ENCODE results near the gene KRTAP5-9. TPM values are rescaled to one million over a fixed set of nuclear protein-coding genes. Genes with fewer than 3 reads are reported as not detected.
"Not testable (repeated sequence)": the region's sequence is repeated elsewhere in the genome, so short reads cannot be mapped to it uniquely, and the experiment has no call there.

Gene KRTAP5-9
- total RNA-seq, 2 experiments from 2014 or later, result 0.19 to 0.35 TPM

GRCh38 chr11:71519546-71519945 lies 28.7 kb upstream of the KRTAP5-9 start:
- Mint-ChIP-seq H3K4me1 (no peaks in the 10 kb centered on the region), H3K27me3 (no peaks in the 10 kb centered on the region), H3K27ac (no peak overlapping the region), H3K9me3 (peaks cover 6% of the 10 kb centered on the region), H3K36me3 (ENCODE audit: low read depth) (no peaks in the 10 kb centered on the region), H3K4me3 (no peak overlapping the region)
- DNase-seq, result no peak
- ChIA-PET CTCF (no interaction called here), POLR2A (no interaction called here)

- H3K27me3 Mint-ChIP-seq, result peaks cover 2% of the 10 kb centered on the region
- ChIA-PET CTCF (no interaction called here), POLR2A (no interaction called here)
- no peaks in the 10 kb centered on the region for H3K9me3 Mint-ChIP-seq
- no peak overlapping the region for H3K4me3 Mint-ChIP-seq
- DNase-seq, result no peak
- no peaks in the 10 kb centered on the region for H3K36me3 Mint-ChIP-seq (ENCODE audit: low read depth)
- H3K27ac Mint-ChIP-seq, result no peak overlapping the region
- H3K4me1 Mint-ChIP-seq, result no peaks in the 10 kb centered on the region
Measured at GRCh38 chr11:71525188-71525937, 22.9 kb upstream of the KRTAP5-9 start.

- Mint-ChIP-seq H3K27me3 (peaks cover 2% of the 10 kb centered on the region), H3K4me1 (no peaks in the 10 kb centered on the region), H3K4me3 (no peak overlapping the region), H3K9me3 (no peaks in the 10 kb centered on the region), H3K36me3 (ENCODE audit: low read depth) (no peaks in the 10 kb centered on the region), H3K27ac (no peak overlapping the region)
- CTCF ChIA-PET, result no interaction called here
- POLR2A ChIA-PET, result no interaction called here
- no peak for DNase-seq
Measured at GRCh38 chr11:71525938-71526495, 22.2 kb upstream of the KRTAP5-9 start.

DNA sequence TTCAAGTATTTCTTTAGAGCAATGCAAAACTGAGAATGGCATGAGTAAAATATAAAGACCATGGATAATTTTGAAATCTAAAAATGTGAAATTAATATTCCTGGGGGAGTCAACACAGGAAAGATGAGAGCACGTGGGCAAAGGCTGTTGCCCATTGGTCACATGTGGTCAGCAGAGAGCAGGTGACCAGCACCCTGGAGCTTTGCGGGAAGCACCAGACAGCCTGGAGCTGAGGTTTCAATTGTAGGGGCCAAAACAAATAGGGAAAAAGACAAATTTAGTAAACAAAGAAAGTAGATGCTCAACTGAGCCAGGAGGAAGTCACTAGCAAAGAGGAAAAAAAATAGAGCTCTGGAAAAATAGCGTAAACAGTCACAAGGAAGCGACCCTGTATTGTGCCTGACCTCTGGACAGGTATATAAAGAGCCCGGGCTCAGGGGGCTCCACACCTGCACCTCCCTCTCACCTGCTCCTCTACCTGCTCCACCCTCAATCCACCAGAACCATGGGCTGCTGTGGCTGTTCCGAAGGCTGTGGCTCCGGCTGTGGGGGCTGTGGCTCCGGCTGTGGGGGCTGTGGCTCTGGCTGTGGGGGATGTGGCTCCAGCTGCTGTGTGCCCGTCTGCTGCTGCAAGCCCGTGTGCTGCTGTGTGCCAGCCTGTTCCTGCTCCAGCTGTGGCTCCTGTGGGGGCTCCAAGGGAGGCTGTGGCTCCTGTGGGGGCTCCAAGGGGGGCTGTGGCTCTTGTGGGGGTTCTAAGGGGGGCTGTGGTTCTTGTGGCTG lies 21.2 kb upstream of the KRTAP5-9 start, which contains the start of gene KRTAP5-7:
Gene KRTAP5-7 (plus strand): TSS at position 472 of the 780 bp plus-strand sequence. CDS start 34 bp downstream, at position 506.
- H3K27ac Mint-ChIP-seq; POLR2A ChIA-PET; H3K27me3 Mint-ChIP-seq; H3K4me3 Mint-ChIP-seq; H3K4me1 Mint-ChIP-seq; CTCF ChIA-PET; DNase-seq; H3K9me3 Mint-ChIP-seq; H3K36me3 Mint-ChIP-seq (ENCODE audit: low read depth): not testable (repeated sequence)

- peaks cover 2% of the 10 kb centered on the region for H3K27me3 Mint-ChIP-seq
- H3K9me3 Mint-ChIP-seq, result no peaks in the 10 kb centered on the region
- H3K4me1 Mint-ChIP-seq, result no peaks in the 10 kb centered on the region
- POLR2A ChIA-PET, result no interaction called here
- DNase-seq, result no peak
- CTCF ChIA-PET, result interaction anchor here (1.4 kb wide), 1 partner anchor 20 kb away, joined by 3 read pairs; no protein-coding TSS in a partner anchor
- H3K36me3 Mint-ChIP-seq (ENCODE audit: low read depth), result no peaks in the 10 kb centered on the region
- no peak overlapping the region for H3K4me3 Mint-ChIP-seq
- no peak overlapping the region for H3K27ac Mint-ChIP-seq
Measured at GRCh38 chr11:71527576-71528210, 20.5 kb upstream of the KRTAP5-9 start.

DNA sequence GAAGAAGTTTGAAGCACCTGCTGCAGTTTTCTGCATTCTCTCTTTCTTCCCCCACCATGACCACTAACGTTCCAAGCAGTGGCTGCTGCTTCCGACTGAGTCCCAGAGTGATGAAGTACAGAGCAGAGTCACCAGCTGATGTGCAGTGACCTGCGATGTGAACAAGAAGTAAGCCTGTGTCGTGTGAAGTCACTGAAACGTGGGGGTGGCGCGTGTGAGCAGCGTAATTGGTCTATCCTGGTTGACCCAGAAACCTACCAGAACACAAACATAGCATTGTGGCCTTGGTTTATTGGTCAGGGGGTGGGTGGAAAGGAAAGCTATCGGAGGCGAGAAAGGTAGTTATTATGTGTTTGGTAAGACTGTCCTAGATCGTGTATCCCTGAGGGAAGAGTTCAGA lies 17.6 kb upstream of the KRTAP5-9 start:
- ChIA-PET POLR2A (no interaction called here), CTCF (no interaction called here)
- no peaks in the 10 kb centered on the region for H3K36me3 Mint-ChIP-seq (ENCODE audit: low read depth)
- no peak for DNase-seq
- H3K27me3 Mint-ChIP-seq, result peaks cover 2% of the 10 kb centered on the region
- H3K4me1 Mint-ChIP-seq, result no peaks in the 10 kb centered on the region
- H3K4me3 Mint-ChIP-seq, result no peak overlapping the region
- H3K27ac Mint-ChIP-seq, result no peak overlapping the region
- no peaks in the 10 kb centered on the region for H3K9me3 Mint-ChIP-seq

DNA sequence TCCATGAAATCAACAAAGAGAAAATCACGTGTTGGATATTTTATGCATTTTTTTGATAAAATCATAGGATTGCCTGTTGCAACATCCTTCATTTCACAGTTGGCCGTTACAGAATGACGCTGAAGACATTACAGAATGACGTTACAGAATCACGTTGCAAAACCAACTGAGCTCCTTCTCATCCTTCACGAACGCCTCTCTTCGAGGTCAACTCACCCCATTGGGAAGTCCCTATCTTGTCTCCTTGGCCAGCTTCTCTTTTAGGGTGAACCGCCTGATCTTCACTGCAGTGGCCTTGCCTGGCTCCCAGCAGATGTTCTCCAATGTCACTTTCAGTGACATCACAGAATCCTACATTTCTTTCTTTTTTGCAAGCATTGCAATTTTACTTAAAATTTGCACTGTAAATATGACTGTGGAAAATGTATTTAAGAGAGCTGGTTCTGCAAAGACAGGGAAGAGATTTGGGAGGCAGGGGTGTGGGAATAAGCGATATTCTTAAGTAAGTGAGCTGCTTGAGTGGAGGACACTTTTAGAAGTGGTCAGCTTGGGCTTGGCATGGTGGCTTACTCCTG lies 16.1 kb upstream of the KRTAP5-9 start:
- H3K27ac Mint-ChIP-seq, result no peak overlapping the region
- no peak overlapping the region for H3K4me3 Mint-ChIP-seq
- no peaks in the 10 kb centered on the region for H3K9me3 Mint-ChIP-seq
- ChIA-PET CTCF (no interaction called here), POLR2A (no interaction called here)
- H3K4me1 Mint-ChIP-seq, result no peaks in the 10 kb centered on the region
- no peak for DNase-seq
- H3K36me3 Mint-ChIP-seq (ENCODE audit: low read depth), result no peaks in the 10 kb centered on the region
- H3K27me3 Mint-ChIP-seq, result no peaks in the 10 kb centered on the region

- H3K4me3 Mint-ChIP-seq; DNase-seq; H3K4me1 Mint-ChIP-seq; H3K27ac Mint-ChIP-seq; POLR2A ChIA-PET; H3K27me3 Mint-ChIP-seq; H3K36me3 Mint-ChIP-seq (ENCODE audit: low read depth); H3K9me3 Mint-ChIP-seq; CTCF ChIA-PET: not testable (repeated sequence)
Measured at GRCh38 chr11:71534711-71535608, 13.3 kb upstream of the KRTAP5-9 start.

- peaks cover 3% of the 10 kb centered on the region for H3K9me3 Mint-ChIP-seq
- no peak overlapping the region for H3K27ac Mint-ChIP-seq
- POLR2A ChIA-PET, result no interaction called here
- H3K36me3 Mint-ChIP-seq (ENCODE audit: low read depth), result no peaks in the 10 kb centered on the region
- H3K27me3 Mint-ChIP-seq, result no peaks in the 10 kb centered on the region
- DNase-seq, result no peak
- CTCF ChIA-PET, result no interaction called here
- H3K4me1 Mint-ChIP-seq, result no peaks in the 10 kb centered on the region
- no peak overlapping the region for H3K4me3 Mint-ChIP-seq
Measured at GRCh38 chr11:71535825-71536224, 12.4 kb upstream of the KRTAP5-9 start.

DNA sequence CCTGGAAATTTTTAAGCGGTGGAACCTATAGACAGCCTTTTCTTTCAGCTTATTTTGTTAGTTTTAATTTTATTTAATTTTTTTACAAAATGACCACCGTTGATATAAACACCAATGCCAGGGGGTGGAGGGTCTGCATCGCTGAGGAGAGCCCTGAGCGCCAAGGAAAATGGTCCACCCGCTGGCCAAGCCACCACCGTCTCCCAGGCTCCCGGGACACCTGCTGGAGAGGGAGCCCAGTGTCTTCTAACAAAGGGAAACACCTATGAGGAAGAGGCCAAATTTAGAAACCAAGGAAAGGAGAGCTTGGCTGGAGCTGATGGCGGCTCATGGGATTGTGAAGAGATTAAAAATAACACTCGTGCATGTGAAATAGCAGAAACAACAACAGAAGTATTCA lies 10.7 kb upstream of the KRTAP5-9 start:
- Mint-ChIP-seq H3K4me1 (no peaks in the 10 kb centered on the region), H3K36me3 (ENCODE audit: low read depth) (no peaks in the 10 kb centered on the region), H3K27ac (no peak overlapping the region), H3K27me3 (no peaks in the 10 kb centered on the region), H3K4me3 (no peak overlapping the region), H3K9me3 (peaks cover 10% of the 10 kb centered on the region)
- ChIA-PET CTCF (no interaction called here), POLR2A (no interaction called here)
- DNase-seq, result no peak

DNA sequence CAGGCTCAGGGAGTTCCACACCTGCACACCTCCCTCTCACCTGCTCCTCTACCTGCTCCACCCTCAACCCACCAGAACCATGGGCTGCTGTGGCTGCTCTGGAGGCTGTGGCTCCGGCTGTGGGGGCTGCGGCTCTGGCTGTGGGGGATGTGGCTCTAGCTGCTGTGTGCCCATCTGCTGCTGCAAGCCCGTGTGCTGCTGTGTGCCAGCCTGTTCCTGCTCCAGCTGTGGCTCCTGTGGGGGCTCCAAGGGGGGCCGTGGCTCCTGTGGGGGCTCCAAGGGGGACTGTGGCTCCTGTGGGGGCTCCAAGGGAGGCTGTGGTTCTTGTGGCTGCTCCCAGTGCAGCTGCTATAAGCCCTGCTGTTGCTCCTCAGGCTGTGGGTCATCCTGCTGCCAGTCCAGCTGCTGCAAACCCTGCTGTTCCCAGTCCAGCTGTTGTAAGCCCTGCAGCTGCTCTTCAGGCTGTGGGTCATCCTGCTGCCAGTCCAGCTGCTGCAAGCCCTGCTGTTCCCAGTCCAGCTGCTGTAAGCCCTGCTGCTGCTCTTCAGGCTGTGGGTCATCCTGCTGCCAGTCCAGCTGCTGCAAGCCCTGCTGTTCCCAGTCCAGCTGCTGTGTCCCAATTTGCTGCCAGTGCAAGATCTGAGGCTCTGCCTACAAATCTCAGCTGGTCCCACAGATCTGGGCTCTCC lies 10.1 kb upstream of the KRTAP5-9 start, which contains the start of gene KRTAP5-8:
Gene KRTAP5-8 (plus strand): TSS at position 49 of the 689 bp plus-strand sequence. CDS start 31 bp downstream, at position 80.
- H3K4me3 Mint-ChIP-seq; H3K4me1 Mint-ChIP-seq; CTCF ChIA-PET; H3K36me3 Mint-ChIP-seq (ENCODE audit: low read depth); DNase-seq; H3K27ac Mint-ChIP-seq; H3K27me3 Mint-ChIP-seq; POLR2A ChIA-PET; H3K9me3 Mint-ChIP-seq: not testable (repeated sequence)

GRCh38 chr11:71538666-71538990 lies 9.6 kb upstream of the KRTAP5-9 start:
- Mint-ChIP-seq H3K9me3 (peaks cover 10% of the 10 kb centered on the region), H3K36me3 (ENCODE audit: low read depth) (no peaks in the 10 kb centered on the region), H3K27ac (no peak overlapping the region), H3K27me3 (no peaks in the 10 kb centered on the region), H3K4me3 (no peak overlapping the region), H3K4me1 (no peaks in the 10 kb centered on the region)
- ChIA-PET POLR2A (no interaction called here), CTCF (no interaction called here)
- DNase-seq, result no peak

Data from activated CD4-positive, alpha-beta T cell treated with anti-CD3 and anti-CD28 coated beads, Interleukin-2, amount 10 ng/mL, durations not matched to agents 7 days and 5 days (primary cell).